Skin of body (tissue), 2 donors: ENCODE results near the gene PLXNA2. TPM values are rescaled to one million over a fixed set of nuclear protein-coding genes. Genes with fewer than 3 reads are reported as not detected.

ENCODE experiments used
- DNase-seq: peaks from one replicate; lab custom pipeline; 2025; lab: John Stamatoyannopoulos, UW
- total RNA-seq: library from RNA; depleted of rRNA; stranded (reverse); fragments of >200 nt; gene quantifications from one replicate; pipeline ENCODE4 v1.2.3, GENCODE V29; 2014

Gene PLXNA2
- total RNA-seq, 1 donor from 2014 or later, result 13.5 TPM

DNA sequence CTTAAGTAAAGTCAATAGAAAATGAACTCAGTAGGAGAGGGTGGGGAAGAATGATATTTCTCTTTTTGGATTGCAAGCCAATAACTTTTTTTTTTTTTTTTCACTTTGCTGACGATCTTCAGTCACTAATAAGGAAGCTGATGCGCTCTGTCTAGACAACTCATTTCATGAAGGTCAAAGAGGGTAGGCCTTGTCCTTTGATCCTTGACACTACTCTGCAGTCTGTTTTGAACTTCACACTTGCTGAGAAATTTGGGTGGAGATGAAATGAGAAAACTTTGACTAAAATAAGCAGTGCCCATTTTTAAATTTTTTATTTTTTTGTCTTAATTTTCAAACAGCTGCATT lies 20.9 kb upstream of the PLXNA2 start:
- DNase-seq, result no peak

DNA sequence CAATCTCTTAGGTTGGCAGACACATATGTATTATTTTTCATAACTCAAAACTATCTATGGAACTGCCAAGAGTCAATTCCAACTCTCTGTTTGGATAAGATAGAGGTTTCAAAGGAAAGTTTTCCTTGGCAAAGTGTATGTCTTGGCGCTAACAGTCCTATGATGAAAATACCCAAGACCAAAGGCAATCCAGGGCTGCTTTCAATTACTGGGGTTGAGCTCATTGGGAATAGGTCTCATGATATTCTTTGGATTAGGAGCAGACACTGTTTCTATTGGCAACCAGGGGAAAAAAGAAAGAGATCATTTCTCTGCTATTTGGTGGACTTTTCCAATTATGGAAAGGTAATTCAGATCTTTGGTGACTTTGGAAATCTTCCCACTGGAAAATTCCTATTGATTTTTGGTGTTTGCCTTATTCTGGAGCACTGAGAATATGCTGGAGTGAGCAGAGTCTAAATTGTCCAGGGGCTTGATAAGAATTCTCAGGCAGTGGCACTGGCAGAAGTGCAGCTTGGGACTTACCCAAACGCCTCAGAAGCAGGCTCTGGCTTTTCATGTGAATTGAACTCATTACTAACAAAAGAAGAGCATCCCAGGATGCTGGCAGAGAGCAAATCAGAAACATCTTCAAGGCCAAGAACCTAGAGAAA lies 20.4 kb upstream of the PLXNA2 start:
- peak; percentile 80 for DNase-seq

DNA sequence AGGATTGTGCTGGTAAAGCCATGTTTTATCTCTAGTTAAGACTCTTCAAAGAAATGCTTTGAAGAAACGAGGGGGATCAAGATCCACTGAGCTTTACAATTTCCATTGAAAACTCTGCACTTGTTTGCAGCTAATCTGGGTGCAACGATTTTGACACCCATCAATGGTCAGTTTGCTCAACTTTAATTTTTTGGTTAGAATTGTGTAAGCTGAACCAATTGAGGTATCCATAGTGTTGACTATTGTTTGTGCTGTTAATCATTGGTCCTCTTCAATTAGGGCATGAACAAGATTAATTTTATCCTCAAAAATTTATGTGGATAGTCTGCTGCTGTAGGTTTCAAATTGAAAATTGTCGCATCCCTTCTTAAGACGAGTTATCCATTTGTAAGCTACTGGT lies 17.7 kb upstream of the PLXNA2 start:
- DNase-seq, result no peak

DNA sequence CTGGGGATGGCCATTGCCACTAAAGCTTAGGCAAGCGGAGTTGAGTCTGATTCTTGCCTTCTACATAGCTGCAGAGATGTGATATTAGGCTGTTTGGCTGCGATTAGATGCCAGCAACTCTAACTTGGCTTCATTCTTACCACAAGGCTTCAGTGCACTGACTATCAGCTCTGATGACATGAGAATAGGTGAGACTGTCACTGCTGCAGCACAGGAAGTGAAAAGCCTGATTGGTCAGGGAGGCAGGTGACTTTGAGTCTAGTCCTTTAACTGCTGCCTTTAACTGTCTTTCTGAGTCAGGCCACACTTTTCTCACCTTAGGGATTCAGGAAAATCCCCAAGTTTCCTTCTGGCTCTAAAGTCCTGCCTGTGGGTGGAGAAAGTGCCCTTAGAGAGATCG lies 14.1 kb upstream of the PLXNA2 start:
- DNase-seq, result no peak

DNA sequence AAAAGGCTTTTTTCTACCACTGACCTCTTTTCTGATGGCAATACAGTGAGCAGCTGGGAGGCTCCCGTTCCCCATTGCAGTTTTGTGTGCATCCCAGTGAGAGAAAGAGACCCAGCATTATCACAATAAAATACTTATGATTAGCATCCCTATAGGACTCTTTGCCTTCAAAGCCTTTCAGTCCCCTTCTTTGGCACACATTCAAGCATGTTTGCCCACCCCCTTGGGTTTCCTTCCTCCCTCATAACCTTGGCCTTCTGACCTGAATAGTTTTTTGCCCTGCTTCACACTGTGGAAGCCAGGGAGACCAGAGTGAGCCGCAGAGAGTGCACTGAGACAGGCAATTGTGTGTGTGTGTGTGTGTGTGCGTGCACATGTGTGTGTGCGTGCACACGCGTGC lies 13.2 kb upstream of the PLXNA2 start:
- DNase-seq, result no peak

DNA sequence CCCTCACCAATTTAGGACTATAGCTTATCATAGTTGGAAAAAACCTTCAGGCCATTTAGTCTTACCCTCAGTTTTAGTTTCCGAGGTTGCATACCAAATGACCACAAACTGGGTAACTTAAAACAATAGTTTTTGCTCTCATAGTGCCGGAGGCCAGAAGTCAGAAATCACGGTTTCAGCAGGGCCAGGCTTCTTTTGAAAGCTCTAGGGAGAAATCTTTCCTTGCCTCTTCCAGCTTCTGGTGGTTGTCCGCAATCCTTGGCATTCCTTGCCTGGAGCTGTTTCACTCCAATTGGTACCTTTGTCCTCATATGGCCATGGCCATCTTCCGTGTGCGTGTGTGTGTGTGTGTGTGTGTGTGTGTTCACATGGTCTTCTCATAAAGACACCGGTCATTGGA lies 12.4 kb upstream of the PLXNA2 start:
- DNase-seq, result no peak

DNA sequence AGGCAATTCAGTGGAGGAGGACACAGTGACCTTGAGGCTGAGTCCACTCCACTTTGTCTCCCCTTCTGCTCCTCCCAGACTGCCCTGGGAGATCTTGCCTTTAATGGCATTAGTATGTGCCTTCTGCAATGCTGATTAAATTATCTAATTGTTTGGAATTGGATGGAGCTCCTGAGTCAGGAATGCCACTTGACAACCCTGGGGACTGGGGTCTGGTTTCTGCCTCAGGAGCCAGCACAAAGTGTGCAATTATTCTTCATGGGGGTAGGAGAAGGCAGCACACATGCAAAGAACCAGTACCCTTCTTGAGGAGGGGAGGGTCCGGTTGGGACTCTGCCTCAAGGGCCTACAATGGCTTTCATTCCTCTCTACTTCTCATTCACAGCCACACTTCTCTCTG lies 11.9 kb upstream of the PLXNA2 start:
- no peak for DNase-seq

DNA sequence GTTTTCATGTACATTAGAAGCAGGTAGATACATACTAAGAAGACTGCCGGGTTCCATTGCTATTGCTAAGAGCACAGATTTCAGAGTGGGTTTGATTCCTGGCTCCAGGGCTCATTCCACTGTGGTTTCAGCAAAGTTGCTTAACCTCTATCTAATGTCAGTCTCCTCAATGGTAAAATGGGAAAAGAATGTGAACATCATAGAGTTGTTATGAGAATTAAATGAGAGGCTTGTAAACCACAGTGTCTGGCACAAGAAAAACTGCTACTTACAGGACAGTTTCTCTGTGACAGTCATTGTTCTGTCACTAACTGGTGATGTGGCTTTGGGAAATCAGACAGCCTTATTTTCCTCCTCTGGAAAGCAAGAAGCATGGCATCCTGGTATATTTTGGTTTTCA lies 10.7 kb upstream of the PLXNA2 start:
- no peak for DNase-seq

DNA sequence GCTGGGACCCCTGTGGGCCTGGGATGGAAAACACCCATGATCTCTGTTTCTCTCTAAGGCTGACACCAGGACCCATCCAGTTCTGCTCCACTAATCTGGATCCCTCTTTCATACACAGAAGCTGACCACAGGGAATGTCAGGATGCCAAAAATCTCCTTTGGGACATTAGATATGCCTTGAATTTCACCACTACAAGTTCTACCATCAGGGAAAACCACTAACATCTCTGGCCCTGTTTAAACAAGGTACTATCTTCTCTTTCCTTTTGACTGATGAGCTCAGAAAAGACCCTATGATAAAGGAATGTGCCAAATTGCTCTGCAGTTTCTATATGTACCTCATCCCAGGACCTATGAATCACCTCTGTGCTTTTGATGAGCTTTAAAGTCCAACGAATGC lies 10.2 kb upstream of the PLXNA2 start:
- DNase-seq, result no peak

DNA sequence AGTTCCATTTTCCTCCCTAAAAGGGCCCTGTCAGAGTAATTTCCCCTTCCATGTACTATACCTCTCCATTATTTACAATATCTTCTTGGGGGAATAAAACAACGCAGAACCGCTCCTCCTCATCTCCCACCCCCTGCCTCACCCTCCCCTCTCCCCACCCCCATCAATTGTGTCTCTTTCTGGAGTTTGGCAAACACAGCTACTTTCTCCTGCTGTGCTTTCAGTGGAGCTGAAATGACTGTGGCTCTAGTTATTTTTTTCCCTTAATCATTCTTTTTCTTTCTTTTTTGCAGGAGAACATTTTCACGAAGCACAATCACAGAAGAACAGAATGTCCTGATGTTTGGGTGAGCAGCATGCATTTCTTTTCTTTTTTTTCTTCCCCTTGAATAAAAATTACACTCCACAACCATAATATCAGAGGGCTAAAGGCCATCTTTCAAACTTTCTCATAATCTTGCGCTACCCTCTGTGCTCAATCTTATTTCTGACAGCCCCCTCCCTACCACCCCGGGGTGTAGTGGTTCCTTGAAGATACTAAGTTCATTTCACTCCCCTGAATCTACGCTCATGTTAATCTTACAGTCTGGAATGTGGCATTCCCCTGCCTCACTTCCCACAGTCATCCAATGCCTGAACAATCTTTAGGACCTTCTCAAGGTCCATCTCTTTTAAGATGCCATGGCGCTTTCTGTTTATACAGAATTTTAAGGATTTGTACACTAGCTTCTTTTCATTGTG lies 8.8 kb upstream of the PLXNA2 start:
- no peak for DNase-seq

DNA sequence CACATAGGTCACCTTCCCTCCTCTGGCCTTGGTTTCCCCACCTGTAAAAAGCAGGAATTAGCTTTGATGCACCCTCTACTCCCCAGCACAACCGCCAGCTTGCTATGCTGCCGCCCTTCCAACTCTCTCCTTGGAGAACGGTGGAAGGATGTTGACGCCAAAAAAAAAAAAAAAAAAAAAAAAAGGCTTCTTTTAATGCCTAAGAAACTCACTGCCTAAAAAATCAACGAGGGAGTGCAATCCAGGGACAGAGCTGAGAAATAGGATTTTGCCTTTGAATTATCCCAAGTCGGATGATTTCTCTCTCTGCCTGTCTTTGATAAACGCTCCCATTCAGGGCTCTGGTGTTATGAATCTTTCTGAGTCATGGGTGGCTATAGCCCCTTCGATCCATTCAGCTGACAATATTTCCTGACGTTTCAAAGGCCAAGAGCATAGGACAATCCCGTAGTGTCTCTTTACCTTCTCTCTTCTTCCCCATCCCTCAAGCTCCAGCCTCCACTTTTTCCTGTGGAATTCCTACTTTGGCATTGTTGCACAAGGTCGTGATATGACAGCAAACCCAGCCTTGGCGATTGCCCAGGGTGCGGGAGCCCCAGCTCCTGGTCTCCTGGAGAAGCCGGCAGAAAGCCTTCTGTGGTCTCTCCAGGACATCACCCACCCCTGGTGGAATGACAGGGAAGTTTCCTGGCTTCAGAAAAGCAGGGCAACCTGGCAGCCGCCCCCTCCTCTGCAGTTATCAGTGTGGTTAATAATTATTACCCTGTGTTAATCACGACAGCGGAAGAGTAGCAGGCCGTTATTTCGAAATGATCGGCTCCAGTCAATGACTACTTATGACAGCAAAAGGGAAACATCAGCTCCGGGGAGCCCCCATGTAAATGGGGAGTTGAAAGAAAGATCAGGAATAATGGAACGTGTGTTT lies 8.0 kb upstream of the PLXNA2 start:
- DNase-seq, result no peak

DNA sequence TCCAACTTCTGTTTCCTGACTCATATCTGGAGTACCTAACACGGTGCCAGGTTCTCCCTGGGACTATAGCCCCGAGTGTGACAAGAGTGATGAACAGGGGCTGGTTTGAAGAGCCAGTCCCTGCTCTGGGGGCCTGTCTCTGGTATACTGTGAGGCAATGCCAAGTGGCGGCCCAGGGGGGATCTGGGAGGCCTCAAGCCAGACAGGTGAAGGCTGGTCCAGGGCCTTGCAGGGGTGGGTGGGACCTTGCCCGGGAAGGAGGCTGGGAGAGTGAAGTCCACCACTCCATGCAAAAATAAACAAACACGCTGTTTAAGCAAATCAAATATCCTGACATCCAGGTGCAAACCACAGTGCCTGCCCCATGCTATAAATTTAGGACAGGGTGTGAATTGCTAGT lies 6.8 kb upstream of the PLXNA2 start:
- no peak for DNase-seq

DNA sequence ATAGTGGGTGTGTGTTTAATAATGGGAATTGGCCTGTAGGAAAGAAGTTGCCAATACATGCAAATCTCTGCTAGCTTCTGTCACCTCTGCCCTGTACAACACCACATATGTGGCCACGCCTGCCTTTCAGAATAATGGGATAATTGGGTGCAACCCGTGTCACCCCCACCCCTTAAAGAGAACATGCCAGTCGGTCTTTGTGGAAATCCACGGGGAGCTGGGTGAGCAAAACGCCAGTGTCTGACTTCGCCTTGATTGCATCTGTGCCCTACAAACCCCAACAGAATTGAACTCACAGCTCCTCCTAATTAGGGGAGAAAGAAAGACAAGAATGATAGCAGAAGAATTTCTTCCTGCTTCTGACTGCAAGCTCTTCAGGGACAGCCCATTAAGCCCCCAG lies 6.4 kb upstream of the PLXNA2 start:
- no peak for DNase-seq

DNA sequence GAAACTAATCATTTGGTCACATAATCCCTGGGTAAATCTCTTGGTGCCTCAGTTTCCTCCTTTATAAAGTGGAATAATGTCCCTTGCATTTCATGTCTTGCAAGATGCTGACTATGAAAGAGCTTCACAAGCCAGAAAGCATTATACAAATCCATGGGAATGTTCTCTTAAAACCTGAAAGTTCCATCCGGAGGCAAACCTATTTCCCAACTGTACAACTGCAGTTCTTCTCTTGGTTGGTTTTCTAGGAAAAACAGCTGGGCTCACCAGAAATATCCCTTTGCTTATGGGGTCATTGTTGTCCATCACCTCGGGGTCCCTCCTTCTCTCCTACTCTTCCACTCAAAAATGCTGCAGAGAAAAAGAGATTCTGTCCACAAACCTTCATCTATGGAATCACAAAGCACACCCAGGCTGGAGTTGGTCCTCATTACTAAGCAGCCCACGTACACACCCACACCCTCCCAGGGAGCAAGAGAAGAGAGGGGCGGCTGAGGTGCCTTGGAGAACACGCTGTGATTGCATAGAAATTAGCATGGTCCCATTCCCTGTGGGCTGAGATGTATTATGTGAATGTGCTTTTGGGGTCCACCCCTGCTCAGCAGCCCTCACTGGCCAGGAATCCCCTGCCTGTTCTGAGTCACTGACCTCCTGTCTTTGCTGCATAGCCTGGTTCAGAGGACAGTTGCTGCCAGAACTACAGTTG lies 5.0 kb upstream of the PLXNA2 start:
- DNase-seq, result no peak

DNA sequence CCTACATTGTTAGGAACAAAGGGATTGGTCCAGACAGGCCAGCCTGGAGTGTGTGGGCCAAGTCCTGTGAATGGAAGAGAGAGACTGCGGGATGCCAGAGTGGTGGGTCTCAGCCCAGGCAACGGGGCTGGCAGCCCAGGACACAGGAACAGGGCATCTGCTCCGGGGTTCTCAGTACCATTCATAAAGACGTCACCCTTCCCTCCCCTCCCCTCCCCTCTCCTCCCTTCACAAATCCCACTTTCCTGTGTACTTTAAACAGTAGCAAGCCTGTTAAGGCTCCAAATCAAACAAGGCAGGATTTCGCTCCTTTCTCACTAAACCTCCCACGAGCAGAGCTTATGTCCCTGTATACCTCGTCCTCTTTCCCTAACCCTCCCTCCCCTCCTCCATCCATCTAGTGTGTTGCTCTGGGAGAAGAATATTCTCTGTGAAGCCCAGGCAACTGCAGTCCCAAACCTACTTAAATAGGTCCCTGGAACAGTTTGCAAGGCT lies 4.2 kb upstream of the PLXNA2 start:
- no peak for DNase-seq

DNA sequence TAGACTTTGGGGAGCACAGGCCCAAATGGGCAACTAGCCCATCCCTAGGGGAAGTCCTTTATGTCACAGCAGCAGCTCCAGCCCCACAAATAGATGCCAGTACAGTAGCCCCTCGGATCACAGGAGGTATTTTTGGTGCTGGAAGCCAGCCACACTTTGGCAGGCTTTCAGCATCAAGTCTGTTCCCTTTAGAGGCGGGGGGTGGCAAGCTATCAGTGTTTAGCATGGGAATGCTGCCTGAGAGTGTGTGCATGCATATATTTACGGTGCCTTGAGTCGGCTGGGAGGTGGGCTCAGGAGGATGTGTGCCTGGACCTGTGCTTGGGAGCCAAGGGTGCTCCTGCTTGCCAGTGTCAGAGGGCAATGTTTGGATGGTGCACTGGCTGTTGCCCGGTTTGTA lies 3.5 kb upstream of the PLXNA2 start:
- DNase-seq, result no peak

DNA sequence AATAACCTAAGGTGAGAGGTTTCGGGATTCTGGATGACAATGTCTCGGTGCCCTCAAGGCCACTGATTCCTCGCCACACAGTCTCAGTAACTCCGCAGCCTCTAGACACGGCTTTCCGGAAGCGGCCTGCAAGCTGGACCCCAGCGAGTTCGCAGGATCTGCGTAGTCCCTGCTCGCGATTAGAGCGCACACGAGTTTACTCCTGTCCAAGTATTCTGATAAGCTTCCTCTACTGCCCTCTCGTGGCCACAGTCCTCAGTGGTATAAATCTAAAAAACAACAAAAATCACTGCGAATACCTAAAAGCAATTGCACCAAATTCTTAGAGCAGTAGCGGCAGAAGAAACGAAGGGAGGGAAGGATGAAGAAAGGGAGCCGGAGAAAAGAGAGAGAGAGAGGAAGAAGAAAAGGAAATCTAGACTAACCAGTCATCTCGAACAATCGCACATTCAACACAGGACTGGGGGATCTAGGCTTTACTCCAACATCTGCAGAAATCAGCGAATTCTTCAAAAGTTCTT lies 1.1 kb upstream of the PLXNA2 start:
- peak; percentile 88 for DNase-seq

DNA sequence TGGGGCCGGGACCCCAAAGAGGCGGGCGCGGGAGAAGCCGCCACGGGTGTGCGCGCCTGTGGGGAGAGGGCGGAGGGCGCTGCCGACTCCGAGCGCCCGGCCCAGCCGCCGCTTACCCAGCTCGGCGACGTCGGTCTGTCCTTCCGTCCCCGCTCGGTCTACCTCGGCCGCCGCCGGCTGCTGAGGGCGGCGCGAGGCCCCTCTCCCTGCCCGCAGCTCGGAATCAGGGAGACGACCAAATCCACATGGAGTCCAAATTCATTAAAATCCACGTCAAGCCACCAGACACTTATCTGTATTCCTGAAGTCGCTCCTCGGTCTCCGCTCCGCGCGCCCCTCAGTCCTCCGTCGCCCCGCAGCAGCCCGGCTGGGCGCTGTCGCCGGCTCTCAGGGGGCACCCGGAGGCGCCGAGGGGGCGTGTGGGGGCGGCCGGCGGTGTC lies 637 bp downstream of the PLXNA2 start:
- DNase-seq, result no peak

DNA sequence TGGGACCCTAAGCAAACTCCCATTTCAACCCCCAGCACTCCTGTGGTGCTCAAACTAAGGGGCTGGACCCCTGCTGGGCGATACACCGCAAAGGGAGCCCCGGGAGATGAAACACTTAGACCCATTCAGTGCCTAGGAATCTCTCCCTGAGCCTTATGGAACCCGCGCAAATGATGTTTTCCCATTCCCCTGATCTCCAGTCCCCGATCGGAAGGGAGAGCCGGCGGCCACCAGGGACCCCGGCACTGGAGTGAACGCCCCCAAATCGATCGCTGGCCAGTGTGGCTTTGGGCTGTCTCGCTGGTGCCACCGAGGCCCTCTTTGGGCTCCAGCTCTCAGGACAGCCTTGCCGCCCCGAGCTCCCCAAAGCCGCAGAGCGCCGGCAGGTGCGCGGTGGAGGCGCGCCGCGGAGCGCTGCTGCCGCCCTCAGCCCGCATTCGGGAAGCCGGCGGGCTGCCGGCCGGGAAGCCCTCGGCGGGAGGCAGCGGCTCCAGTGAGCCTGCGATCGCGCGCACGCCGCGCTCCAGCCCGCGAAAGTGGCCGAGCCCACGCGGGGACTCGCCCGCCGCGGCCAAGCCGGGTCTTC lies 1.1 kb downstream of the PLXNA2 start:
- no peak for DNase-seq

DNA sequence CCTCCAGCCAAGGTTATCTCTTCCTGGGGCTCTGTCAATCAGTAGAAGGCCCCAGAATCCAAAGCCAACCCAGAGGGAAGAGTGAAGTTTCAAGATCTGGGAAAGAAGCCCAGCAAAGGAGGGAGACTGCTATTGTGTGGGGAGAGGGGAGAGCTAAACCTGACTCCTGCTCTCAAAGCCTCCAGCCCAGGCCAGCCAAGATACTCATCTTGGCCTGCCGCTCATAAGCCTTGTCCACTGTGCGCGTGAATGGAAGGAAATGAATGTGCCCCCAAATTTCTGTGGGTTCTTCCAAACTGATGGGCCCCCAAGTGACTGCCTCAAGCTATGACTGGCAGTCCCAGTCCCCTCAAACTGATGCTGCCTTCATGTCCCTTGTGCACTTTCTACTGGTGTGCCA lies 2.0 kb downstream of the PLXNA2 start:
- DNase-seq, result no peak

DNA sequence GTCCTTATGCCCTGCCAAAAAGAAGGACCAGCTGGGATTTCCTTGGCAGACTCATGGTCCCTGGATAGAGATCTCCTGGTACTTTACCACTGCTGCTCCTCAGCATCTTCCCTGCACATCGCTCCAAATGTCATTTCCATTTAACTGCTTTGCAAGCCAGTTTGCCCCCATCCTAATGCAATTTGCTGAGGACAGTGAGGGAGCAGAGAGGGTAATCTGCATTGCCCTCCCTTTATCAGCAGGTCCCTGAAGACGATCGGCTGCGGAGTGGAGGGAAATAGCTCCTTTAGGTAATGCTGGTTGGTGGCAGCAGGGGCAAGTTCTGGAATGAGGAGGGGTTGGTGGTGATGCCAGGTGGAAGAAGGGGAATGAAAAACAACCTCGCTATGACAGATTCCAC lies 2.7 kb downstream of the PLXNA2 start:
- no peak for DNase-seq
